ENCODE data around the gene TIMM29. TPM values are rescaled to one million over a fixed set of nuclear protein-coding genes. Genes with fewer than 3 reads are reported as not detected.

TIMM29 gene
- polyA plus RNA-seq, 1 donor from 2014 or later: 39.4 TPM

DNA sequence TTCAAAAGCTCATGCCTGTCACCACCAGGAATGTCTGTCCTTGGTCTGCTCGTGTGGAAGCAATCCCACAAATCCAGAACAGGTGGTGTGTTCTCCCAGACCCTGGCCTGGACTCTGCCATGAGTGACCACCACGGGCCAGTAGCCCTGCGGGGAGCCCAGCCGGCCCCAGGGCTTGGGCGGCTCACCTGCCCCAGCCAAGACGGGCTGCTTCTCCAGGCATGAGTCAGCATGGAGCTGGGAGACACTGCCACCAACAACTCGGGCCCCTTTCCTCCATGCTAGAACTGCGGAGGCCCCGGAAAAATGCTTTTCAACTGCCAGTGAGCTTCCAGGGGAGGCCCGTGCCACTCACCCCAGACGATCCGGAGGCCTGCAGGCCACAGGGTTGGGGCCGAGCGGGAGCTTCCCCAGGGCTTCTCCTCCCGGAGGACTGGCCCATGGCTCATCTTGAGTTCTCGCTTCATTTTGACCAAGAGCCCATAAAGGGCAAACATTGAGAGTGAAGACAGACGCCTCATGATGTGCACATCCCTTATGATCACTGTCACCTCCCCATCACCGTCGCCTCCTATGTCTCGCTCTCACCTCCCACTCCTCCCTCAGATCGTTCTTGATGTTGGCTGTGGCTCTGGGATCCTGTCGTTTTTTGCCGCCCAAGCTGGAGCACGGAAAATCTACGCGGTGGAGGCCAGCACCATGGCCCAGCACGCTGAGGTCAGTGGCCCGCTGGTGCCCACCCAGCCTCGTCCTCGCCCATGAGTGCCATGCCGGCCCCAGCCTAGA lies 16.8 kb upstream of the TIMM29 start:
- H3K27me3 ChIP-seq (ENCODE audit: insufficient read depth, low read depth, low read length): no peaks in the 10 kb centered on the region
- no peaks in the 10 kb centered on the region for H3K9me3 ChIP-seq (ENCODE audit: low read length)
- H3K36me3 ChIP-seq (ENCODE audit: insufficient read depth, low read length): no peaks in the 10 kb centered on the region
- no peak overlapping the region for H3K9ac ChIP-seq (ENCODE audit: low read length)
- H4K20me1 ChIP-seq (ENCODE audit: insufficient read depth): no peaks in the 10 kb centered on the region
- H2AFZ ChIP-seq (ENCODE audit: low read depth, low read length): no peak overlapping the region
- no peaks in the 10 kb centered on the region for H3K9me2 ChIP-seq (ENCODE audit: insufficient read depth, low read length)
- no peaks in the 10 kb centered on the region for H3K79me2 ChIP-seq (replicated peaks; ENCODE audit: insufficient read depth, low read length)
- H3K4me2 ChIP-seq (ENCODE audit: low read length): no peak overlapping the region
- H3K27ac ChIP-seq (ENCODE audit: low read length): no peak overlapping the region
- H3F3A ChIP-seq (ENCODE audit: insufficient read depth, low read length, poor library complexity, severe bottlenecking): no peaks in the 10 kb centered on the region
- H3K4me3 ChIP-seq (ENCODE audit: low read length): no peak overlapping the region
- no peak for TF ChIP-seq MXI1 (conservative IDR thresholded peaks at IDR 0.05; ENCODE audit: poor library complexity, severe bottlenecking)
- TF ChIP-seq, protein P1, sequence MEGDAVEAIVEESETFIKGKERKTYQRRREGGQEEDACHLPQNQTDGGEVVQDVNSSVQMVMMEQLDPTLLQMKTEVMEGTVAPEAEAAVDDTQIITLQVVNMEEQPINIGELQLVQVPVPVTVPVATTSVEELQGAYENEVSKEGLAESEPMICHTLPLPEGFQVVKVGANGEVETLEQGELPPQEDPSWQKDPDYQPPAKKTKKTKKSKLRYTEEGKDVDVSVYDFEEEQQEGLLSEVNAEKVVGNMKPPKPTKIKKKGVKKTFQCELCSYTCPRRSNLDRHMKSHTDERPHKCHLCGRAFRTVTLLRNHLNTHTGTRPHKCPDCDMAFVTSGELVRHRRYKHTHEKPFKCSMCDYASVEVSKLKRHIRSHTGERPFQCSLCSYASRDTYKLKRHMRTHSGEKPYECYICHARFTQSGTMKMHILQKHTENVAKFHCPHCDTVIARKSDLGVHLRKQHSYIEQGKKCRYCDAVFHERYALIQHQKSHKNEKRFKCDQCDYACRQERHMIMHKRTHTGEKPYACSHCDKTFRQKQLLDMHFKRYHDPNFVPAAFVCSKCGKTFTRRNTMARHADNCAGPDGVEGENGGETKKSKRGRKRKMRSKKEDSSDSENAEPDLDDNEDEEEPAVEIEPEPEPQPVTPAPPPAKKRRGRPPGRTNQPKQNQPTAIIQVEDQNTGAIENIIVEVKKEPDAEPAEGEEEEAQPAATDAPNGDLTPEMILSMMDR (IDR thresholded peaks at IDR 0.05; ENCODE audit: poor library complexity, severe bottlenecking): no peak

DNA sequence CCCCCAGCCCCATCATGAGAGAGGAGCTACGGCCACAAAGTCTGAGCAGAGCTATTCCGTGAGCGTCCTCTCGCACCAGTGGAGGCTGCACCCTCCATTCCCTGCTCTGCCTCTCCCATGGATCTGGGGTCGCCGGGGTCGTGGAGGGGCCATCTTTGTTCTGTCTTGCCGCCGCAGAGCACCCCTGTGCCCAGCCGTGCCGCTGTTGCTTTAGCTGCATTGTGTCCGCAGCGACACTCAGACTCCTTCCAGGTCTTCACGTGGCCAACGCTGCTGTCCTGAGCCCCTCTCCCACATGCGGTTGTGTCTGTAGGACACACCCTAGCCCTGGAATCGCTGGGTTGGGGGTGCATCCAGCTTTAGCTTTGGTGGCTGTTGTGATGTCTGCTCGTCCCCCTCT lies 16.0 kb upstream of the TIMM29 start:
- Histone ChIP-seq H3K27ac (ENCODE audit: low read length) (no peak overlapping the region), H3K9ac (ENCODE audit: low read length) (no peak overlapping the region), H3K36me3 (ENCODE audit: insufficient read depth, low read length) (no peaks in the 10 kb centered on the region)

DNA sequence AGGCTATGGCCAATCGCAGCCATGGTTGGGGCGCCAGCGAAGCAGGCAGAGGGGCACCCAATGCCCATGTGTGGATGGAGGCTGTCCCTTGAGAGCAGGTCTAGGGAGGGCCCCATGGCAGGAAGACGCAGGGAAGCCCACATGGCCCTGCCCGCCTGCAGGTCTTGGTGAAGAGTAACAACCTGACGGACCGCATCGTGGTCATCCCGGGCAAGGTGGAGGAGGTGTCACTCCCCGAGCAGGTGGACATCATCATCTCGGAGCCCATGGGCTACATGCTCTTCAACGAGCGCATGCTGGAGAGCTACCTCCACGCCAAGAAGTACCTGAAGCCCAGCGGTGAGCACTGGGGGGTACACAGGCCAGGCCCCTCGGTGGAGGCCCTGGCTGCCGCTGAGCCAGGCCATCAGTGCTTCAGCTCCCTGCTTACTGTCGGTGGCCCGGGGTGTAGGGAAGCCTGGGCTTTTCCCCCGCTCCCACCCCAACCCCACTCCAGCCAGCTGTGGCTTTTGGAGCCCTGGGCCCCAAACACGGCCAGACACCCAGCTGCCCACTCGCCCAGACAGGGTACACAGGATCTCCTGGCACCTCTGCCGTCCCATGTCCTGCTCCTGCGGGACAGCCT lies 14.8 kb upstream of the TIMM29 start:
- no peak overlapping the region for H3K27ac ChIP-seq (ENCODE audit: low read length)
- H3F3A ChIP-seq (ENCODE audit: insufficient read depth, low read length, poor library complexity, severe bottlenecking): no peaks in the 10 kb centered on the region
- H3K9me2 ChIP-seq (ENCODE audit: insufficient read depth, low read length): no peaks in the 10 kb centered on the region
- H3K9me3 ChIP-seq (ENCODE audit: low read length): no peaks in the 10 kb centered on the region
- H2AFZ ChIP-seq (ENCODE audit: low read depth, low read length): no peak overlapping the region
- no peaks in the 10 kb centered on the region for H4K20me1 ChIP-seq (ENCODE audit: insufficient read depth)
- H3K4me3 ChIP-seq (ENCODE audit: low read length): no peak overlapping the region
- H3K27me3 ChIP-seq (ENCODE audit: insufficient read depth, low read depth, low read length): no peaks in the 10 kb centered on the region
- H3K79me2 ChIP-seq (replicated peaks; ENCODE audit: insufficient read depth, low read length): no peaks in the 10 kb centered on the region
- TF ChIP-seq POLR2AphosphoS5 (IDR thresholded peaks at IDR 0.05): no peak
- TF ChIP-seq, protein P2, sequence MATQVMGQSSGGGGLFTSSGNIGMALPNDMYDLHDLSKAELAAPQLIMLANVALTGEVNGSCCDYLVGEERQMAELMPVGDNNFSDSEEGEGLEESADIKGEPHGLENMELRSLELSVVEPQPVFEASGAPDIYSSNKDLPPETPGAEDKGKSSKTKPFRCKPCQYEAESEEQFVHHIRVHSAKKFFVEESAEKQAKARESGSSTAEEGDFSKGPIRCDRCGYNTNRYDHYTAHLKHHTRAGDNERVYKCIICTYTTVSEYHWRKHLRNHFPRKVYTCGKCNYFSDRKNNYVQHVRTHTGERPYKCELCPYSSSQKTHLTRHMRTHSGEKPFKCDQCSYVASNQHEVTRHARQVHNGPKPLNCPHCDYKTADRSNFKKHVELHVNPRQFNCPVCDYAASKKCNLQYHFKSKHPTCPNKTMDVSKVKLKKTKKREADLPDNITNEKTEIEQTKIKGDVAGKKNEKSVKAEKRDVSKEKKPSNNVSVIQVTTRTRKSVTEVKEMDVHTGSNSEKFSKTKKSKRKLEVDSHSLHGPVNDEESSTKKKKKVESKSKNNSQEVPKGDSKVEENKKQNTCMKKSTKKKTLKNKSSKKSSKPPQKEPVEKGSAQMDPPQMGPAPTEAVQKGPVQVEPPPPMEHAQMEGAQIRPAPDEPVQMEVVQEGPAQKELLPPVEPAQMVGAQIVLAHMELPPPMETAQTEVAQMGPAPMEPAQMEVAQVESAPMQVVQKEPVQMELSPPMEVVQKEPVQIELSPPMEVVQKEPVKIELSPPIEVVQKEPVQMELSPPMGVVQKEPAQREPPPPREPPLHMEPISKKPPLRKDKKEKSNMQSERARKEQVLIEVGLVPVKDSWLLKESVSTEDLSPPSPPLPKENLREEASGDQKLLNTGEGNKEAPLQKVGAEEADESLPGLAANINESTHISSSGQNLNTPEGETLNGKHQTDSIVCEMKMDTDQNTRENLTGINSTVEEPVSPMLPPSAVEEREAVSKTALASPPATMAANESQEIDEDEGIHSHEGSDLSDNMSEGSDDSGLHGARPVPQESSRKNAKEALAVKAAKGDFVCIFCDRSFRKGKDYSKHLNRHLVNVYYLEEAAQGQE (IDR thresholded peaks at IDR 0.05; ENCODE audit: borderline replicate concordance): no peak
- TF ChIP-seq RAD21 (conservative IDR thresholded peaks at IDR 0.05): no peak
- no peak for TF ChIP-seq MXI1 (conservative IDR thresholded peaks at IDR 0.05; ENCODE audit: poor library complexity, severe bottlenecking)
- TF ChIP-seq SMC3 (conservative IDR thresholded peaks at IDR 0.05; ENCODE audit: poor library complexity): no peak
- TF ChIP-seq TAF1 (IDR thresholded peaks at IDR 0.05; ENCODE audit: low read depth): no peak
- TF ChIP-seq, protein P1 (IDR thresholded peaks at IDR 0.05; ENCODE audit: poor library complexity, severe bottlenecking): no peak
- no peak for TF ChIP-seq EZH2 (IDR thresholded peaks at IDR 0.05; ENCODE audit: borderline replicate concordance, insufficient read depth, low read length, poor library complexity, severe bottlenecking)
- TF ChIP-seq EP300 (conservative IDR thresholded peaks at IDR 0.05; ENCODE audit: poor library complexity, severe bottlenecking): no peak
- no peaks in the 10 kb centered on the region for H3K36me3 ChIP-seq (ENCODE audit: insufficient read depth, low read length)
- H3K9ac ChIP-seq (ENCODE audit: low read length): no peak overlapping the region
- no peak overlapping the region for H3K4me2 ChIP-seq (ENCODE audit: low read length)

More for the DNA sequence above, 16.0 kb upstream of the TIMM29 start:
- H3K4me3 ChIP-seq (ENCODE audit: low read length): no peak overlapping the region
- no peaks in the 10 kb centered on the region for H4K20me1 ChIP-seq (ENCODE audit: insufficient read depth)
- H3K9me2 ChIP-seq (ENCODE audit: insufficient read depth, low read length): no peaks in the 10 kb centered on the region
- H3F3A ChIP-seq (ENCODE audit: insufficient read depth, low read length, poor library complexity, severe bottlenecking): no peaks in the 10 kb centered on the region
- no peaks in the 10 kb centered on the region for H3K9me3 ChIP-seq (ENCODE audit: low read length)
- no peak overlapping the region for H2AFZ ChIP-seq (ENCODE audit: low read depth, low read length)
- no peaks in the 10 kb centered on the region for H3K79me2 ChIP-seq (replicated peaks; ENCODE audit: insufficient read depth, low read length)
- no peak for TF ChIP-seq TAF1 (IDR thresholded peaks at IDR 0.05; ENCODE audit: low read depth)
- no peaks in the 10 kb centered on the region for H3K27me3 ChIP-seq (ENCODE audit: insufficient read depth, low read depth, low read length)
- no peak overlapping the region for H3K4me2 ChIP-seq (ENCODE audit: low read length)

Measured in neural cell (in vitro differentiated cells).